Cardiac septum (tissue), 1 donor: Measurements from ENCODE around the gene EXOC5. TPM values are rescaled to one million over a fixed set of nuclear protein-coding genes. Genes with fewer than 3 reads are reported as not detected.
"Not testable (repeated sequence)": the region's sequence is repeated elsewhere in the genome, so short reads cannot be mapped to it uniquely, and the experiment has no call there.

Experiments
- DNase-seq: peaks from one replicate; pipeline ENCODE4 v3.0.0-alpha.2; 2020; ENCODE audit warnings: low spot score
- intact Hi-C: fragments of 100-400 bp; cut with DNase I; formaldehyde crosslinking; loops from one replicate; pipeline ENCODE4 v1.14.0; 2022
- total RNA-seq: library from RNA; stranded (reverse); fragmentation: NEBNext Ultra II Directional; extraction: Animal tissue kit (Norgen Biotek cat#: 25700); gene quantifications from one replicate; pipeline ENCODE4 v1.2.1, GENCODE V29; 2021
- donor health status: DM: no; HTN: no; CAD: no.

The EXOC5 gene
- total RNA-seq, 1 donor from 2014 or later: 60.9 TPM

- intact Hi-C loops: no loop called here
- no peak for DNase-seq
These were observed 6.6 kb downstream of the EXOC5 start for GRCh38 chr14:57262117-57262516.

DNA sequence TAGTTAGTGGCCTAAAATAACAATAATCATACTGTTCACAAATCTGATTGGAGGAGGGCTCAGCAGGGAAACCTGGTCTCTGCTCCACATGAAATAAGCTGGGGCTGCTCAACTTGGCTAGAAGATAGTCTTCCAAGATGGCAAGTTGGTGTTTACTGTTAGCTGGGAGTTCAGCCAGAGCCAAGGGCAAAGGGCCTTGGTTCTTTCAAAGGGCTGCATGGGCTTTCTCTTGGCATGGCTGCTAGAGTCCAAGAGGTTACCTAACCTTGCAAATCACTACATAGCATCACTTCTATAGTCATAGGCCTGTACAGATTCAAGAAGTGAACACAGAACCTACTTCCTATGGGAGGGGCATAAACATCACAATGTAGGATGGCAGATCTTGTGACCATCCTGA is 7.1 kb downstream of the EXOC5 start:
- intact Hi-C loops: no loop called here
- no peak for DNase-seq

- intact Hi-C loops: no loop called here
- DNase-seq: no peak
These were observed 9.0 kb downstream of the EXOC5 start for GRCh38 chr14:57259672-57260071.

- DNase-seq, intact Hi-C loops: not testable (repeated sequence)
These were observed 10.5 kb downstream of the EXOC5 start for GRCh38 chr14:57258221-57258620.

- intact Hi-C loops: no loop called here
- no peak for DNase-seq
These were observed 13.8 kb downstream of the EXOC5 start for GRCh38 chr14:57254884-57255283.

DNA sequence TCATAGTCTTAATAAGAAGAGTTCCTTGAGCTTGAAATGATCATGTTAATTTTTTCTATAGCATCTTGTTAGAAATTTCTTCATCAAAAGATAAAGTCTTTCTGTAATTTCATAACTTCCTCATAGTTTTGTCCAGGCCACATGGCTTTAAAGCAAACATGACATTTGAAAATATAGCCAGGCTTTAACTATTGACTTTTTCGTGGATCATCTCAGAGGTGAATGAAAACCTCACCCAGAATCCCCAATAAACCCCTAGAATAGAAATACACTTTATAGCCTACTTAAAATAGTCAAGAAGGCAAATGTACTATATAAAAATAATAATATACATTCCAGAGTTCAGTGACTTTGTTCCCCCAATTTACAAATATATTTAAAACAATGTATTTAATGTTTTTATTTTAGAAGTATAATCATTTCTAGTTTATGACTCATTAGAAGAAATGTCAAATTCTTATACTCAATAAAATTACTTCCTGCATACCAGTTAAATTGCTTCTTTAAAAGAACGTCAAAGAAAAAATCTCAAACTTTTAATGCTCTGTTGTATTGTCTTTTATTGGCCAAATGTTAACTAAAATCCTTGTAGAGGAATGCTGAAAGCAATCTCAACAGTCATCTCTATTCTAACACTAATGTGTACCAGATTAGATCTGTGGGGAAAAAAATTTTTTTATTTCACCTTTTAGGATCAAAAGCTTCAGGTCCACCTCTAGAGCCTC is 21.6 kb downstream of the EXOC5 start:
- no peak for DNase-seq
- intact Hi-C loops: no loop called here

DNA sequence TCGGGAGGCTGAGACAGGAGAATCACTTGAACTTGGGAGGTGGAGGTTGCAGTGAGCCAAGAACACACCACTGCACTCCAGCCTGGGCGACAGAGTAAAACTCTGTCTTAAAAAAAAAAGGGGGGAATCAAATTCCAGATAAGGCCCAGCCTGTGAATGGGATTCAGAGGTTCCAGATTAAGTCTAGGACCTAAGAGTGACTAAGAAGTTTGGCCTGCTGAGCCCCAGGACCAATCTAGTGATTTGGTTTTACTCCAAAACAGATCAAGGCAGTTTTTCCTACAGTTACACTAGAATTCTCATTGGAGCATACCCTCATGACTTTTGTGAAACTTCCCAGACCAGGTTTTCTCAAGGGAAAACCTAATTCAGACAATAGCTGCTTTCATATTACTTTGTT is 22.8 kb downstream of the EXOC5 start:
- DNase-seq: no peak
- intact Hi-C loops: no loop called here

DNA sequence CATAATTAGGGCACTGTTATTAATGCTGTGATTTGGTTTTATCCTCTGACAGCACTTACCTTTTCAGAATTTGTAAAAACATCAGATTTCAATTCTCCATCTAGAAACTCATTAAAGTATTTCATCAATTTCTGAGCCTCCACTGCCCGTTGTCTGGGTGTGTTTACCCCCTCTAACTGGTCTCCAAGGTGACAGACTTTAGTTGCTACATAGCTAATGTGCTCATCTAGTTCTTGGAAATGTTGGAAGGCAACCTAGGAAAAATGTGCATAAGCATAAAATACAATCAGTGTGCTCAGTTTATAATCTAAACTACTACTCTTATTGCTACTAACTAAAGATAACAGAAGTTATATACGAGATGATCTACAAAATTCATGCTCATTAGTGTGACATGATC is 24.6 kb downstream of the EXOC5 start:
- intact Hi-C loops: no loop called here
- no peak for DNase-seq

- intact Hi-C loops: no loop called here
These were observed 25.4 kb downstream of the EXOC5 start for GRCh38 chr14:57243320-57243719.

GRCh38 chr14:57240115-57240514 is 28.6 kb downstream of the EXOC5 start:
- DNase-seq, intact Hi-C loops: not testable (repeated sequence)

More at GRCh38 chr14:57243320-57243719, 25.4 kb downstream of the EXOC5 start:
- no peak for DNase-seq

DNA sequence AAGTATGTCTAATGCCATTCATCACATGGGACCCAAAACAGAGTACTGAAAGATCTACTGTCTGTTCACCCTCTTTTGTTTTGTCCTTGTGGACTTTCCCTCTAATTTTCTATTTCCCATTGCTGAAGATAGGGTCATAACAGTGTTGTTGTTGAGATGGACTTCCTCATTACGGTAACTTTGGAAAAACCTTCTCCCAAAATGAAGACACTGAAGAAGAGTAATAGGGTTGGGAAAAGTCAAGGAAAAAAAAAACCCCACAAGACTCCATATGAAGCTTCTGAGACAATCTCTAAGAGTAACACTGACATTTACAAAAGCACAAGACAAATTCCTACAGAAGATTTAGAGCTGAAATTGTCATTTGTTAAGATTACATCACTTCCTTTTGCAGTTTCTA is 36.7 kb downstream of the EXOC5 start:
- no peak for DNase-seq
- intact Hi-C loops: no loop called here

DNA sequence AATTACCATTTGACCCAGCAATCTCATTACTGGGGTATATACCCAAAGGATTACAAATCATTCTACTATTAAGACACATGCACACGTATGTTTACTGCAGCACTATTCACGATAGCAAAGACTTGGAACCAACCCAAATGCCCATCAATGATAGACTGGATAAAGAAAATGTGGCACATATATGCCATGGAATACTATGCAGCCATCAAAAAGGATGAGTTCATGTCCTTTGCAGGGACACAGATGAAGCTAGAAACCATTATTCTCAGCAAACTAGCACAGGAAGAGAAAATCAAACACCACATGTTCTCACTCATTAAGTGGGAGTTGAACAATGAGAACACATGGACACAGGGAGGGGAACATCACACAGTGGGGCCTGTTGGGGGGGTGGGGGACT is 40.4 kb downstream of the EXOC5 start:
- intact Hi-C loops: not testable (repeated sequence)

DNA sequence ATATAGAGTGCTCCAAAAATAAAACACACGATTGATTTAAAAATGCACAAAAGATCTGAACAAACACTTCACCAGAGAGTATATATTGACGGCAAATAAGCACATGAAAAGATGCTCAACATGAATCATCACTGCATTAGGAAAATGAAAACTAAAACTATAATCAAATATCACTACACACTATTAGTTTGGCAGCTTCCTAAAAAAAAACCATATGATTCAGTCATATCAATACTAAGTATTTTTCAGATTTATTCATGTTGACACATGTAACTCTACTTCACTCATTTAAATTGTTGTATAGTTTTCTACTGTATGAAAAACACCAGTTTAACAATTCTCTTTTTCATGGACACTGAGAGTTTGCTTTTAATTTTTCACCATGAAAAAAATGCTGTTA is 41.6 kb downstream of the EXOC5 start:
- intact Hi-C loops: no loop called here
- DNase-seq: no peak

More for the DNA sequence above, 40.4 kb downstream of the EXOC5 start:
- DNase-seq: not testable (repeated sequence)

GRCh38 chr14:57221931-57222330 is 46.8 kb downstream of the EXOC5 start:
- intact Hi-C loops: no loop called here
- no peak for DNase-seq

DNA sequence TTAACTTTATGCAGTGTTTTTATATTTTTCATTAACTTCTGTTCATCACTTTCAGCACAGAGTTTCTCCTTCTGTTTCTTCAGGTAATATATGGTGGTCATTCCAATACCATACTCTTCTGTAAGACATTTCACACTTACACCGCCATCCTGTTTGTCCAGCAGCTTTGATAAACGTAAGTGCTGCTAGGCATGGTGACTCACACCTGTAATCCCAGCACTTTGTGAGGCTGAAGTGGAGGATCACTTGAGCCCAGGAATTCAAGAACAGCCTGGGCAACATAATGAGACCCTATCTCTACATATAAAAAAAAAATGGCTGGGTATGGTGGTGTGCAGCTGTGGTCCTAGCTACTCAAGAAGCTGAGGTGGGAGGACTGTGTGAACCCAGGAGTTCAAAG is 55.8 kb downstream of the EXOC5 start:
- intact Hi-C loops: no loop called here
- DNase-seq: no peak

DNA sequence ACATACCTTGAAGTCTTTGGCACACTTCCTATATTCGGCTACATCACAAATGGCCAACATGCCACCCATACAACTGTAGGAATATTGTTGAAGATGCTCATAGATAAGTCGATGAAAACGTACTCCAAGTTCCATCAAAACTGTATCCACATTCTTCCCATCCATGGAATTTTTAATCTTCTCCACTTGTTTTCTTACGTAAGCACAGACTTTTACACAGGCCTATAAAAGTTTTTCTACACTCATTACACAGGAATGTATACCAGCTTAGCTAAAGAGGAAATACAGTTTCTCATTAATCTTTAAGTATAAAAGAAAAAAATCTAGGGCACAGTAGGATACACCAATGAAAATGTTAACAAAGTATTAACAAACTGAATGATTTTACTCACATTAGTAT is 59.1 kb downstream of the EXOC5 start:
- DNase-seq: no peak
- intact Hi-C loops: no loop called here

DNA sequence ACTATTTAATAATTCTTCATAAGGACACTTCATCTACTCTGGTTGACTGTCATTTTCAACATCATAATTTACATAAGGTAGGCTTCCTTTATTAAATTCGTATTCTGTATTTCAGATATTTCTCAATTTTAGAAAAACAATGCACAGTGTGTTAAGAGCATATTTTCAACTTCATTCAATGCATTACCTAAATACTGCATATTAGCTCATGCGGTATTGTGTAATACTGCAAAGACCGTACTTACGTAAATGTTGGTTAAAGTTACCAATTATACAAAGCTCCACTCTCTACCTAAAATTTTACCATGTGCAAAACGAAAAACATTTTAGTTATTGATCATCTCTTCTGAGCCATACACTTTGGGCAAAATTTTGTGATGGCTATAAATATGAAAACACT is 62.8 kb downstream of the EXOC5 start:
- intact Hi-C loops: no loop called here
- DNase-seq: no peak

- not testable (repeated sequence) for DNase-seq
- intact Hi-C loops: loop anchor here (5.0 kb wide), 1 partner anchor 710 kb away; no protein-coding TSS in a partner anchor
These were observed 66.0 kb downstream of the EXOC5 start for GRCh38 chr14:57202672-57203071.

DNA sequence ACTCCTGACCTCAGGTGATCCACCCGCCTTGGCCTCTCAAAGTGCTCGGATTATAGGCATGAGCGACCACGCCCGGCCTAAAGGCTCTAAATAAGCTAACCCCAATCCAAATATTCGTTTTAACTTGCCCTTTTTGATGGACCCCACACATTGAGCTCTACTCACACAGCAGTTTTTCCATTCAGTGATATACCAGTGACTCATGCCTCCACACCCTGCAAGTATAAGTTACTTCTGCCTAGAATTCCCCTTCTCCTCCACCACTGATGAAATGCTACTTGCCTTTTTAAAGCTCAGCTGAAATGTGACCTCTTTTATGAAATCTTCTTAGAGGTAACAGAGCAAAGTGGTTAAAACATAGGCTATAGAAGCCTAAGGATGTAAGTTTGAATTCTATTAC is 68.8 kb downstream of the EXOC5 start:
- intact Hi-C loops: loop anchor here (5.0 kb wide), 1 partner anchor 708 kb away; no protein-coding TSS in a partner anchor
- no peak for DNase-seq

- no peak for DNase-seq
- intact Hi-C loops: no loop called here
These were observed 79.6 kb downstream of the EXOC5 start for GRCh38 chr14:57189070-57189469.

- no peak for DNase-seq
- intact Hi-C loops: no loop called here
These were observed 85.8 kb downstream of the EXOC5 start for GRCh38 chr14:57182760-57183503.
